HEK293 (cell line): ENCODE results near the gene NUB1.

Experiments
- HOXD13 ChIP-seq: sonication (generic); formaldehyde crosslinking; IDR thresholded peaks from 2 replicates; pipeline ENCODE4 v1.8.0; 2022; ENCODE audit warnings: missing genetic modification reagents, borderline replicate concordance
- SCRT2 ChIP-seq: fragments of 450-650 bp; formaldehyde crosslinking; IDR thresholded peaks from 2 replicates; pipeline ENCODE4 v1.5.1; 2016; ENCODE audit warnings: missing biosample characterization, missing genetic modification characterization
- SP2 ChIP-seq: fragments of 450-650 bp; formaldehyde crosslinking; IDR thresholded peaks from 2 replicates; pipeline ENCODE4 v1.5.1; 2016; ENCODE audit warnings: missing biosample characterization, missing genetic modification characterization
- ZBTB1 ChIP-seq: fragments of 450-650 bp; formaldehyde crosslinking; IDR thresholded peaks from 2 replicates; pipeline ENCODE4 v1.5.1; 2016; ENCODE audit warnings: missing biosample characterization, missing genetic modification characterization
- ZNF133 ChIP-seq: fragments of 450-650 bp; formaldehyde crosslinking; IDR thresholded peaks from 2 replicates; pipeline ENCODE4 v1.5.1; 2016; ENCODE audit warnings: missing biosample characterization, missing genetic modification characterization
- ZNF175 ChIP-seq: fragments of 450-650 bp; formaldehyde crosslinking; IDR thresholded peaks from 2 replicates; pipeline ENCODE4 v1.5.1; 2016; ENCODE audit warnings: missing biosample characterization, missing genetic modification characterization
- ZNF302 ChIP-seq: fragments of 450-650 bp; formaldehyde crosslinking; IDR thresholded peaks from 2 replicates; pipeline ENCODE4 v1.5.1; 2016; ENCODE audit warnings: missing biosample characterization, missing genetic modification characterization, low read depth
- ZNF707 ChIP-seq: fragments of 450-650 bp; formaldehyde crosslinking; IDR thresholded peaks from 2 replicates; pipeline ENCODE4 v1.5.1; 2016; ENCODE audit warnings: missing biosample characterization, missing genetic modification characterization
- ZNF792 ChIP-seq: fragments of 450-650 bp; formaldehyde crosslinking; IDR thresholded peaks from 2 replicates; pipeline ENCODE4 v1.5.1; 2016; ENCODE audit warnings: missing biosample characterization, missing genetic modification characterization
- TF ChIP-seq, protein P1 (sequence below): fragments of 450-650 bp; formaldehyde crosslinking; IDR thresholded peaks from 2 replicates; pipeline ENCODE4 v1.5.1; 2016; ENCODE audit warnings: missing biosample characterization, missing genetic modification characterization
- TF ChIP-seq, protein P2 (sequence below): fragments of 450-650 bp; formaldehyde crosslinking; IDR thresholded peaks from 2 replicates; pipeline ENCODE4 v1.5.1; 2016; ENCODE audit warnings: missing biosample characterization, missing genetic modification characterization, low read depth
- TF ChIP-seq, protein P3 (sequence below): fragments of 450-650 bp; formaldehyde crosslinking; conservative IDR thresholded peaks from 2 replicates; pipeline ENCODE4 v1.5.1; 2016; ENCODE audit warnings: low read depth, missing biosample characterization, missing genetic modification characterization
- TF ChIP-seq, protein P4 (sequence below): fragments of 450-650 bp; formaldehyde crosslinking; IDR thresholded peaks from 2 replicates; pipeline ENCODE4 v1.5.1; 2017; ENCODE audit warnings: missing biosample characterization, missing genetic modification characterization
- TF ChIP-seq, protein P5 (sequence below): fragments of 450-650 bp; formaldehyde crosslinking; IDR thresholded peaks from 2 replicates; pipeline ENCODE4 v1.5.1; 2016; ENCODE audit warnings: missing biosample characterization, missing genetic modification characterization, borderline replicate concordance

DNA sequence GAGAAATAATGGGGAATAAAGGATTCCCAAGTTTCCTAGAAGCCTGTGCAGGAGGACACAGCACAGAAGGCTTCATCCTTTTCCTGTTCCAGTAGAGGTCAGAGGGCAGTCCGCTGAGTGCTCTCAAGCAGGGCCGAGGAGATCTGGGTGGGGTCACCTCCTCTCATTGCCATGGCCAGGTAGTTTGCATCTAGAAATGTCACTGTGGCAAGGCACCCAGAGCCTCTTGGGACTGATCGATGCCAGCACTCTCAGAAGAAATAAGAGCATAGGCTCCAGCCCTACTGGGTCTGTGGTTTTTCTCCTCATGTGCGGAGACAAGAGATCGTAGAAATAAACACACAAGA is 7.9 kb downstream of the NUB1 start:
- no peak for TF ChIP-seq SCRT2 (tag by site-specific recombination)
- TF ChIP-seq ZNF133 = no peak
- TF ChIP-seq, protein P1, sequence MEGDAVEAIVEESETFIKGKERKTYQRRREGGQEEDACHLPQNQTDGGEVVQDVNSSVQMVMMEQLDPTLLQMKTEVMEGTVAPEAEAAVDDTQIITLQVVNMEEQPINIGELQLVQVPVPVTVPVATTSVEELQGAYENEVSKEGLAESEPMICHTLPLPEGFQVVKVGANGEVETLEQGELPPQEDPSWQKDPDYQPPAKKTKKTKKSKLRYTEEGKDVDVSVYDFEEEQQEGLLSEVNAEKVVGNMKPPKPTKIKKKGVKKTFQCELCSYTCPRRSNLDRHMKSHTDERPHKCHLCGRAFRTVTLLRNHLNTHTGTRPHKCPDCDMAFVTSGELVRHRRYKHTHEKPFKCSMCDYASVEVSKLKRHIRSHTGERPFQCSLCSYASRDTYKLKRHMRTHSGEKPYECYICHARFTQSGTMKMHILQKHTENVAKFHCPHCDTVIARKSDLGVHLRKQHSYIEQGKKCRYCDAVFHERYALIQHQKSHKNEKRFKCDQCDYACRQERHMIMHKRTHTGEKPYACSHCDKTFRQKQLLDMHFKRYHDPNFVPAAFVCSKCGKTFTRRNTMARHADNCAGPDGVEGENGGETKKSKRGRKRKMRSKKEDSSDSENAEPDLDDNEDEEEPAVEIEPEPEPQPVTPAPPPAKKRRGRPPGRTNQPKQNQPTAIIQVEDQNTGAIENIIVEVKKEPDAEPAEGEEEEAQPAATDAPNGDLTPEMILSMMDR (tag by site-specific recombination) = no peak
- TF ChIP-seq, protein P2, sequence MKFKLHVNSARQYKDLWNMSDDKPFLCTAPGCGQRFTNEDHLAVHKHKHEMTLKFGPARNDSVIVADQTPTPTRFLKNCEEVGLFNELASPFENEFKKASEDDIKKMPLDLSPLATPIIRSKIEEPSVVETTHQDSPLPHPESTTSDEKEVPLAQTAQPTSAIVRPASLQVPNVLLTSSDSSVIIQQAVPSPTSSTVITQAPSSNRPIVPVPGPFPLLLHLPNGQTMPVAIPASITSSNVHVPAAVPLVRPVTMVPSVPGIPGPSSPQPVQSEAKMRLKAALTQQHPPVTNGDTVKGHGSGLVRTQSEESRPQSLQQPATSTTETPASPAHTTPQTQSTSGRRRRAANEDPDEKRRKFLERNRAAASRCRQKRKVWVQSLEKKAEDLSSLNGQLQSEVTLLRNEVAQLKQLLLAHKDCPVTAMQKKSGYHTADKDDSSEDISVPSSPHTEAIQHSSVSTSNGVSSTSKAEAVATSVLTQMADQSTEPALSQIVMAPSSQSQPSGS (tag by site-specific recombination) = no peak
- TF ChIP-seq ZBTB1 = no peak
- no peak for TF ChIP-seq ZNF707 (tag by site-specific recombination)
- TF ChIP-seq, protein P3, sequence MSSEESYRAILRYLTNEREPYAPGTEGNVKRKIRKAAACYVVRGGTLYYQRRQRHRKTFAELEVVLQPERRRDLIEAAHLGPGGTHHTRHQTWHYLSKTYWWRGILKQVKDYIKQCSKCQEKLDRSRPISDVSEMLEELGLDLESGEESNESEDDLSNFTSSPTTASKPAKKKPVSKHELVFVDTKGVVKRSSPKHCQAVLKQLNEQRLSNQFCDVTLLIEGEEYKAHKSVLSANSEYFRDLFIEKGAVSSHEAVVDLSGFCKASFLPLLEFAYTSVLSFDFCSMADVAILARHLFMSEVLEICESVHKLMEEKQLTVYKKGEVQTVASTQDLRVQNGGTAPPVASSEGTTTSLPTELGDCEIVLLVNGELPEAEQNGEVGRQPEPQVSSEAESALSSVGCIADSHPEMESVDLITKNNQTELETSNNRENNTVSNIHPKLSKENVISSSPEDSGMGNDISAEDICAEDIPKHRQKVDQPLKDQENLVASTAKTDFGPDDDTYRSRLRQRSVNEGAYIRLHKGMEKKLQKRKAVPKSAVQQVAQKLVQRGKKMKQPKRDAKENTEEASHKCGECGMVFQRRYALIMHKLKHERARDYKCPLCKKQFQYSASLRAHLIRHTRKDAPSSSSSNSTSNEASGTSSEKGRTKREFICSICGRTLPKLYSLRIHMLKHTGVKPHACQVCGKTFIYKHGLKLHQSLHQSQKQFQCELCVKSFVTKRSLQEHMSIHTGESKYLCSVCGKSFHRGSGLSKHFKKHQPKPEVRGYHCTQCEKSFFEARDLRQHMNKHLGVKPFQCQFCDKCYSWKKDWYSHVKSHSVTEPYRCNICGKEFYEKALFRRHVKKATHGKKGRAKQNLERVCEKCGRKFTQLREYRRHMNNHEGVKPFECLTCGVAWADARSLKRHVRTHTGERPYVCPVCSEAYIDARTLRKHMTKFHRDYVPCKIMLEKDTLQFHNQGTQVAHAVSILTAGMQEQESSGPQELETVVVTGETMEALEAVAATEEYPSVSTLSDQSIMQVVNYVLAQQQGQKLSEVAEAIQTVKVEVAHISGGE (tag by site-specific recombination) = no peak
- no peak for TF ChIP-seq ZNF792 (tag by site-specific recombination)
- no peak for TF ChIP-seq ZNF302 (tag by site-specific recombination)
- no peak for TF ChIP-seq HOXD13 (CRISPR knock-in tag)
- TF ChIP-seq ZNF175 (tag by site-specific recombination) = no peak
- TF ChIP-seq, protein P4, sequence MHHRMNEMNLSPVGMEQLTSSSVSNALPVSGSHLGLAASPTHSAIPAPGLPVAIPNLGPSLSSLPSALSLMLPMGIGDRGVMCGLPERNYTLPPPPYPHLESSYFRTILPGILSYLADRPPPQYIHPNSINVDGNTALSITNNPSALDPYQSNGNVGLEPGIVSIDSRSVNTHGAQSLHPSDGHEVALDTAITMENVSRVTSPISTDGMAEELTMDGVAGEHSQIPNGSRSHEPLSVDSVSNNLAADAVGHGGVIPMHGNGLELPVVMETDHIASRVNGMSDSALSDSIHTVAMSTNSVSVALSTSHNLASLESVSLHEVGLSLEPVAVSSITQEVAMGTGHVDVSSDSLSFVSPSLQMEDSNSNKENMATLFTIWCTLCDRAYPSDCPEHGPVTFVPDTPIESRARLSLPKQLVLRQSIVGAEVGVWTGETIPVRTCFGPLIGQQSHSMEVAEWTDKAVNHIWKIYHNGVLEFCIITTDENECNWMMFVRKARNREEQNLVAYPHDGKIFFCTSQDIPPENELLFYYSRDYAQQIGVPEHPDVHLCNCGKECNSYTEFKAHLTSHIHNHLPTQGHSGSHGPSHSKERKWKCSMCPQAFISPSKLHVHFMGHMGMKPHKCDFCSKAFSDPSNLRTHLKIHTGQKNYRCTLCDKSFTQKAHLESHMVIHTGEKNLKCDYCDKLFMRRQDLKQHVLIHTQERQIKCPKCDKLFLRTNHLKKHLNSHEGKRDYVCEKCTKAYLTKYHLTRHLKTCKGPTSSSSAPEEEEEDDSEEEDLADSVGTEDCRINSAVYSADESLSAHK (tag by site-specific recombination) = no peak
- TF ChIP-seq SP2 (tag by site-specific recombination) = no peak
- TF ChIP-seq, protein P5, sequence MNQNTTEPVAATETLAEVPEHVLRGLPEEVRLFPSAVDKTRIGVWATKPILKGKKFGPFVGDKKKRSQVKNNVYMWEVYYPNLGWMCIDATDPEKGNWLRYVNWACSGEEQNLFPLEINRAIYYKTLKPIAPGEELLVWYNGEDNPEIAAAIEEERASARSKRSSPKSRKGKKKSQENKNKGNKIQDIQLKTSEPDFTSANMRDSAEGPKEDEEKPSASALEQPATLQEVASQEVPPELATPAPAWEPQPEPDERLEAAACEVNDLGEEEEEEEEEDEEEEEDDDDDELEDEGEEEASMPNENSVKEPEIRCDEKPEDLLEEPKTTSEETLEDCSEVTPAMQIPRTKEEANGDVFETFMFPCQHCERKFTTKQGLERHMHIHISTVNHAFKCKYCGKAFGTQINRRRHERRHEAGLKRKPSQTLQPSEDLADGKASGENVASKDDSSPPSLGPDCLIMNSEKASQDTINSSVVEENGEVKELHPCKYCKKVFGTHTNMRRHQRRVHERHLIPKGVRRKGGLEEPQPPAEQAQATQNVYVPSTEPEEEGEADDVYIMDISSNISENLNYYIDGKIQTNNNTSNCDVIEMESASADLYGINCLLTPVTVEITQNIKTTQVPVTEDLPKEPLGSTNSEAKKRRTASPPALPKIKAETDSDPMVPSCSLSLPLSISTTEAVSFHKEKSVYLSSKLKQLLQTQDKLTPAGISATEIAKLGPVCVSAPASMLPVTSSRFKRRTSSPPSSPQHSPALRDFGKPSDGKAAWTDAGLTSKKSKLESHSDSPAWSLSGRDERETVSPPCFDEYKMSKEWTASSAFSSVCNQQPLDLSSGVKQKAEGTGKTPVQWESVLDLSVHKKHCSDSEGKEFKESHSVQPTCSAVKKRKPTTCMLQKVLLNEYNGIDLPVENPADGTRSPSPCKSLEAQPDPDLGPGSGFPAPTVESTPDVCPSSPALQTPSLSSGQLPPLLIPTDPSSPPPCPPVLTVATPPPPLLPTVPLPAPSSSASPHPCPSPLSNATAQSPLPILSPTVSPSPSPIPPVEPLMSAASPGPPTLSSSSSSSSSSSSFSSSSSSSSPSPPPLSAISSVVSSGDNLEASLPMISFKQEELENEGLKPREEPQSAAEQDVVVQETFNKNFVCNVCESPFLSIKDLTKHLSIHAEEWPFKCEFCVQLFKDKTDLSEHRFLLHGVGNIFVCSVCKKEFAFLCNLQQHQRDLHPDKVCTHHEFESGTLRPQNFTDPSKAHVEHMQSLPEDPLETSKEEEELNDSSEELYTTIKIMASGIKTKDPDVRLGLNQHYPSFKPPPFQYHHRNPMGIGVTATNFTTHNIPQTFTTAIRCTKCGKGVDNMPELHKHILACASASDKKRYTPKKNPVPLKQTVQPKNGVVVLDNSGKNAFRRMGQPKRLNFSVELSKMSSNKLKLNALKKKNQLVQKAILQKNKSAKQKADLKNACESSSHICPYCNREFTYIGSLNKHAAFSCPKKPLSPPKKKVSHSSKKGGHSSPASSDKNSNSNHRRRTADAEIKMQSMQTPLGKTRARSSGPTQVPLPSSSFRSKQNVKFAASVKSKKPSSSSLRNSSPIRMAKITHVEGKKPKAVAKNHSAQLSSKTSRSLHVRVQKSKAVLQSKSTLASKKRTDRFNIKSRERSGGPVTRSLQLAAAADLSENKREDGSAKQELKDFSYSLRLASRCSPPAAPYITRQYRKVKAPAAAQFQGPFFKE (tag by site-specific recombination) = no peak
